ENCODE results near the gene LRRC75B.

The LRRC75B gene

DNA sequence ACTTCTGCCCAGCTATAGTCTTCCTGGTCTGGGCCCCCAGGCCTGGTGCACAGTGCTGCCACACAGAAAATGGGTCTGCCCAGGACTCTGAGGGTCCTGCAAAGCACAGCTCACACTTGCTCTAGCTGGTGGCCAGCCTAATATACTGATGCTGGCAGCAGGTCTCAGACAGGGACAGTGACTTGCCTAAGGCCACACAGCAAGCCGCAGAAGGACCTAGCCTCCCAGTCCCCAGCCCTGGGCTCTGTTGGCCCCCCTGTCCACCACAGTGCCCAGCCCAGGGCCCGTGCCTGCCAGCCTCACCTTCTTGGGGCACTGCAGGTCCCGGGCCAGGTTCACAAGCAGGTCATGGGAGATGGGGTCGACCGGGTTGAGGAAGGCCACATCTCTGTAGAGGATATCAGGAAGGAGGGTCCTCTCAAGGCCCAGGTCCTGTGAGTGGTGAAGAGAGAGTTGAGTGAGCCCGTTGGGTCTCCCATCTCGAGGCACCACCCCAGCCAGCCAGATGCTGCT is 3.3 kb downstream of the LRRC75B start:
- H3K4me1 ChIP-seq (ENCODE audit: control insufficient read depth, insufficient read depth, low read length) = no peaks in the 10 kb centered on the region
- no peak overlapping the region for H3K9ac ChIP-seq (ENCODE audit: low read depth, low read length)
- H3K36me3 ChIP-seq (ENCODE audit: control insufficient read depth, insufficient read depth, low read length) = peaks cover 12% of the 10 kb centered on the region
- H3K9me3 ChIP-seq (ENCODE audit: control insufficient read depth, insufficient read depth, low read length) = no peaks in the 10 kb centered on the region
- no peaks in the 10 kb centered on the region for H3K27me3 ChIP-seq (ENCODE audit: control insufficient read depth, insufficient read depth, low read length)
- H3K4me3 ChIP-seq (ENCODE audit: low read depth, low read length) = no peak overlapping the region

DNA sequence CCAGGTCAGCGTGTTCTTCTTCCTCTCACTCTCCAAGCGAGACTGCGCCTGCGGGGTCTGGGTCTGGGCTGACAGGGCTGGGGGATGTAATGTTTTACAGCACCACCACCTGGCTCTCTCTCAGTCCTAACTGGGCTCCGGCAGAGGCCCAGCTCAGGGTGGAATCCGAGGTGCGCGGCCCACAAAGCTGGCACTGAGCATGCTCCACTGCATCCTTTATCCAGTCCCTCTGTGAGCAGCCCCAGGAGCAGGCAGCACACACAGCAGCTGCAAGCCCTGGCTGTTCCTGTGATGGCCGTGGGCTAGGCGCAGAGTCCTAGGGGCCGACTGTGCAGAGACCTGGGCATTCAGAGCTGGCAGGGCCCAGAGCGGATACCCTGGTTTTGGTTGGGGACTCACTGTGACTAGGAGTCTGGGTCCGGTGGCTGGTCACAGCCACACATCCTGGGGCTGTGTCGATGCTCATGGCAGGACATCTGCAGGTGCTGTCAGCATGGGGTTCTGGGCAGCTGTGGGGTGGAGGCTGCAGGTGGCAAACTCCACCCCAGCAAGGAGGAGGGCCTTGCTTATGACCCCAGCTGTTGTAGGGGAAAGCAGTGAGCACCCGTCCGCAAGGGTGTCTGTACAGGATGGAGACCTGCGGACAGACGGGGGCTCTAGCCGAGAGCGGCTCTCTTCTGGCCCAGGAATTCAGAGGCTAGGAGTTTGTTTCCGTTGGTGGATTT is 4.0 kb downstream of the LRRC75B start:
- Histone ChIP-seq H3K9me3 (ENCODE audit: control insufficient read depth, insufficient read depth, low read length) (no peaks in the 10 kb centered on the region), H3K4me1 (ENCODE audit: control insufficient read depth, insufficient read depth, low read length) (no peaks in the 10 kb centered on the region), H3K4me3 (ENCODE audit: low read depth, low read length) (no peak overlapping the region), H3K36me3 (ENCODE audit: control insufficient read depth, insufficient read depth, low read length) (peaks cover 12% of the 10 kb centered on the region), H3K27me3 (ENCODE audit: control insufficient read depth, insufficient read depth, low read length) (no peaks in the 10 kb centered on the region), H3K9ac (ENCODE audit: low read depth, low read length) (no peak overlapping the region)

DNA sequence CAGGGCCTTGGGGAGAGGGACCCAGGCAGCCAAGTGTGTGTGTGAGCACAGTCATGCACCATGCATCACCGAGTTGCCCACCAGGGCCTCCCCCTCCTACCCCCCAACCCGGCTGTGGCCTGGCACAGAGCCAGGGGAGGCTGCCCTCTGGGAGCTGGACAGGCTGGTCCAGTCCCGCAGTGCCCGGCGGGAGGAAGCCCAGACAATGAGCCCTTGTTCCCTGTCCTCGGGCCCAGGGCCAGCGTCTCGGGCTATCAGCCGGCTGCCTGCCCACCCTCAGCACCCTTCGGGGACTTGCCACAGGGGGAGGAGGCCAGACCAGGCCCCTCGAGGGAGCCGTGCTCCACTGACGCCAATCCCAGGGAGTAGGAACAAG is 4.5 kb downstream of the LRRC75B start:
- Histone ChIP-seq H3K9ac (ENCODE audit: low read depth, low read length) (no peak overlapping the region), H3K4me3 (ENCODE audit: low read depth, low read length) (no peak overlapping the region), H3K36me3 (ENCODE audit: control insufficient read depth, insufficient read depth, low read length) (peaks cover 12% of the 10 kb centered on the region), H3K4me1 (ENCODE audit: control insufficient read depth, insufficient read depth, low read length) (no peaks in the 10 kb centered on the region), H3K9me3 (ENCODE audit: control insufficient read depth, insufficient read depth, low read length) (no peaks in the 10 kb centered on the region), H3K27me3 (ENCODE audit: control insufficient read depth, insufficient read depth, low read length) (no peaks in the 10 kb centered on the region)

DNA sequence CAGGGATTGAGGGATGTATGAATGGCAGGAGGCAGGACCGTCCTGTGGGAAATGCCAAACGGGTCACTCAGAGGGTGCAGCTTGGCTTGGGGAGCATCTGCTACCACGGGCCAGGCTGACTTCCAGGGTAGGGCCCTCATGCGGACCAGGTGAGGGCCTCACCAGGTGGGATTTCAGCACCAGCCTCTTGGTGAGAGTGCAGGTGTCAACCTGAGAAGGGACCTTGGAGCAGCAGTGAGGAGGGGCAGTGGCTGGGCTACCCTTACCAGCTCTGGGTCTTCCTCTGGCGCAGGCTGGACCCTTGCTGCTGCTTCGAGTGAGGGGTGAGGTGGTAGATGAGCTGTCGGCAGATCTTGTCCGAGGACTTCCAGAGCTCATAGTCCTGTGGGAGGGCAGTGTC is 4.9 kb downstream of the LRRC75B start:
- H3K4me3 ChIP-seq (ENCODE audit: low read depth, low read length) = no peak overlapping the region
- H3K9me3 ChIP-seq (ENCODE audit: control insufficient read depth, insufficient read depth, low read length) = no peaks in the 10 kb centered on the region
- H3K36me3 ChIP-seq (ENCODE audit: control insufficient read depth, insufficient read depth, low read length) = peaks cover 12% of the 10 kb centered on the region
- H3K9ac ChIP-seq (ENCODE audit: low read depth, low read length) = no peak overlapping the region
- no peaks in the 10 kb centered on the region for H3K4me1 ChIP-seq (ENCODE audit: control insufficient read depth, insufficient read depth, low read length)
- no peaks in the 10 kb centered on the region for H3K27me3 ChIP-seq (ENCODE audit: control insufficient read depth, insufficient read depth, low read length)

DNA sequence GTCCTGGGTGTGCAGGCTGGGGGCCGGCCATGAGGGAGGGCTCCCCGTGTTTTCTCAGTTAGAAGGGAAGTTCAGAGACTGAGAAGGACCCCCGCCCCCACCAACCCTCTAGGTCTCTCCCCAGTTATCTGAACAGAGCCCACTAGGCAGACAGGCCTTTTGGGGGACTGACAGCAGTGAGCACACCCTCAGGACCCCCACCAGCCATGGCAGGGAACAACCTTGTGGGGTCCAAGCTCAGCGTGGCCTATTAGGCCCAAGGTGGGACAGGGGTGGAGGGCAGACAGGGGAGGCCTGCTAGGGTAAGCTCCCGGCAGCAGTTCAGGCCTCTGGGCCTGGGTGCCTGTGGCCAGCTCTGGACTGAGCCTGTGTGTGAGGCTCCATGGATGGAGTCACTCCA is 5.6 kb downstream of the LRRC75B start:
- Histone ChIP-seq H3K9me3 (ENCODE audit: control insufficient read depth, insufficient read depth, low read length) (no peaks in the 10 kb centered on the region), H3K36me3 (ENCODE audit: control insufficient read depth, insufficient read depth, low read length) (peaks cover 12% of the 10 kb centered on the region), H3K9ac (ENCODE audit: low read depth, low read length) (no peak overlapping the region), H3K4me1 (ENCODE audit: control insufficient read depth, insufficient read depth, low read length) (no peaks in the 10 kb centered on the region), H3K27me3 (ENCODE audit: control insufficient read depth, insufficient read depth, low read length) (no peaks in the 10 kb centered on the region), H3K4me3 (ENCODE audit: low read depth, low read length) (no peak overlapping the region)

DNA sequence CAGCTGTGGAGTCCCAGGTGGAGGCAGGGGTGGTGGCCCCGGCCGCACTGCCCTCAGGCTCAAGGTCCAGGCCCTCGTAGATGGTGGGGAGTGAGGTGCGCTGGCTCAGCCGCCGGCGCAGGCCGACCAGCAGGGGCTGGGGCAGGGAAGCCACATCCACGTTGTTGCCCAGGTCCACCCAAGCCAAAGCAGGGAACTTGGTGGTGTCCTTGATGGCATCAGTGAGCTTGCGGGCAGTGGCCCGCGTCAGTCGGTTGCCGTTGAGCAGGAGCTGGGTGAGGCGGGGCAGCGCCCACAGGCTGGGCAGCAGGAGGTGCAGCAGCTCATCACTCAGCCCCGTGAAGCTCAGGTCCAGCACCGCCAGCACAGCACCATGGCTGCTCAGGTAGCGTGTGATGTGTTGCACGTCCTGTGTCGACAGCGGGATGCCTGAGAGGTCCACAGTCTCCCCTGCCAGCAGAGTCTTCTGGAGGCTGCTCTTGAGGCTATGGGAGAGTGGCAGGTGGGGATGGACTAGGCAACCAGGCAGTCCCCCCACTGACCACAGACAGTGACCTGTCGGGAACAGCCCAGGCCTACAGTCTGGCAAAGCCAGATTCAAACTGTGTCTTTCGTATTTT is 6.8 kb downstream of the LRRC75B start:
- no peak overlapping the region for H3K9ac ChIP-seq (ENCODE audit: low read depth, low read length)
- no peak overlapping the region for H3K4me3 ChIP-seq (ENCODE audit: low read depth, low read length)
- no peaks in the 10 kb centered on the region for H3K9me3 ChIP-seq (ENCODE audit: control insufficient read depth, insufficient read depth, low read length)
- H3K36me3 ChIP-seq (ENCODE audit: control insufficient read depth, insufficient read depth, low read length) = peaks cover 12% of the 10 kb centered on the region
- no peaks in the 10 kb centered on the region for H3K4me1 ChIP-seq (ENCODE audit: control insufficient read depth, insufficient read depth, low read length)
- H3K27me3 ChIP-seq (ENCODE audit: control insufficient read depth, insufficient read depth, low read length) = no peaks in the 10 kb centered on the region

DNA sequence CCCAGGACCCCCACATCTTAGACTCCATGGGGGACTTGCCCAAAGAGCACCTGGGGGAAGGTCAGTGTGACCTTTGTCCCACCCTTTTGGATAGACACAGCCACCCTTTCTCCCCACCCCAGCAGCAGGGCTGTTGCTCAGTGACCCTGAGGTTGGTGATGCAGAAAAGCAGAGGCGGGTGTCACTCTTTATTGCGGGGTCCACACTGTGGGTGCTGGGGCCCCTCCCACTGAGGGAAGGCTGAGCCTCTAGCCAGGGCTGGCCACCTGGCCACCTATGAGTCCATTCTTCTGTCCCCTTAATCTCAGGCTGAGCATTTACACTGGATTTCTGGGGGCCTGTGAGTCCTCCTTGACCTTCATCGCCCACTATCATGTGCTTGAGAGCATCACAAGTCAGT is 7.4 kb downstream of the LRRC75B start:
- no peaks in the 10 kb centered on the region for H3K27me3 ChIP-seq (ENCODE audit: control insufficient read depth, insufficient read depth, low read length)
- no peak overlapping the region for H3K9ac ChIP-seq (ENCODE audit: low read depth, low read length)
- no peaks in the 10 kb centered on the region for H3K4me1 ChIP-seq (ENCODE audit: control insufficient read depth, insufficient read depth, low read length)
- peaks cover 12% of the 10 kb centered on the region for H3K36me3 ChIP-seq (ENCODE audit: control insufficient read depth, insufficient read depth, low read length)
- no peaks in the 10 kb centered on the region for H3K9me3 ChIP-seq (ENCODE audit: control insufficient read depth, insufficient read depth, low read length)
- H3K4me3 ChIP-seq (ENCODE audit: low read depth, low read length) = no peak overlapping the region

DNA sequence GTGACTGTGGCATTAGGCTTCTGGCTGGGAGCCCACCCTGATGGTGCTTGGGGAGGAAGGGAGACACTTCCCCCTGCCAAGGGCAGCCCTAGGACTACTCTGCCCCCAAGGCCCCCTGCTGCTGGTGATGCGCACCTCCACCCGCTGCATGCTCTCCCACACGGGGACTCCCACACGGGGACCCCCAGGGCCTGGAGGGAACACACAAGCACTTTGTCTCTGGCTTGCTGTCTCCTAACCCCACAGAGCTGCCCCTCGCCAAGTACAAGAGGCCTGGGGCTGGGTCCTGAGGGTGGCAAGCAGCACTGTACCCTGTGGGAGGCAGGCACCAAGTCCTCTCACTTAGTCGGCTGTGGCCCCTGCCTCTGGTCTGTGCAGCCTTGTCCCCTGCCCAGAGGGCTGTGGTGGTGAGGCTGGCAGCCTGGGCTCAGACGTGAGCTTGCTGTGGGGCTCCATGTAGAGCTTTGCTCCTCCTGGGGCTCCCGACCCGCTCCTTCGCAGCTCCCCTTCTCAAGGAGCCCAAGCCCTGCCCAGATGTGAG is 7.9 kb downstream of the LRRC75B start:
- no peaks in the 10 kb centered on the region for H3K4me1 ChIP-seq (ENCODE audit: control insufficient read depth, insufficient read depth, low read length)
- H3K9ac ChIP-seq (ENCODE audit: low read depth, low read length) = no peak overlapping the region
- no peak overlapping the region for H3K4me3 ChIP-seq (ENCODE audit: low read depth, low read length)

DNA sequence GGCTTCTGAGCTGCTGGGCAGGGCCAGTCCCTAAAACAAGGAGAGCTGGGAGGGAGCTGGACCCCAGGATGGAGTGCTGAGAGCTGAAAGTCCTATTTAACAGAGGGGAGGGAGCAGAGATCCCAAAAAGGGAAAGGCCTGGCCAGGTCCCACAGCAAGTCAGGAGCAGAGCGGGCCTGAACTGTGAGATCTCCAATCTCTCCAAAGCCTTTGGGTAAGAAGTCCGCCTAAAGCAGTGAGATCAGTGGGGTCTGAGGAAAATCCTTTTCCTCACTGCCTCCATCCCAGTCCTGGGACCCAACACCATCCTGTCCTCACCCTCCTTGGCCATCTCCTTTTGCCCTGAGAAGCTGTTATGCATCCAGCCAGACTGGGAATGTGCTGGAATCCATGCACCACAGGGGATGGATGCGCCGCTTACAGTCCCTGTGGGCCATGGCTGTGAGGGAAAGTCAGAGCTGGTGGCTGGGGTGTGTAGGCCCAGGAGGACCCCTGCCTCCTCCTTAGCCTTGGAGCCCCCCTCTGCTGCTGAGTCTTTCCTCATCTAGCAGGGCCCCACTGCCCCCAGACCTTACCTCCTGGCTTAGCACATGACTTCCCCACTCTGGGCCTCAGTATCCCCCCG is 8.6 kb downstream of the LRRC75B start:
- Histone ChIP-seq H3K4me3 (ENCODE audit: low read depth, low read length) (no peak overlapping the region), H3K36me3 (ENCODE audit: control insufficient read depth, insufficient read depth, low read length) (peaks cover 12% of the 10 kb centered on the region), H3K4me1 (ENCODE audit: control insufficient read depth, insufficient read depth, low read length) (no peaks in the 10 kb centered on the region), H3K9me3 (ENCODE audit: control insufficient read depth, insufficient read depth, low read length) (no peaks in the 10 kb centered on the region), H3K27me3 (ENCODE audit: control insufficient read depth, insufficient read depth, low read length) (no peaks in the 10 kb centered on the region), H3K9ac (ENCODE audit: low read depth, low read length) (no peak overlapping the region)

More for the DNA sequence above, 7.9 kb downstream of the LRRC75B start:
- Histone ChIP-seq H3K36me3 (ENCODE audit: control insufficient read depth, insufficient read depth, low read length) (peaks cover 12% of the 10 kb centered on the region), H3K9me3 (ENCODE audit: control insufficient read depth, insufficient read depth, low read length) (no peaks in the 10 kb centered on the region), H3K27me3 (ENCODE audit: control insufficient read depth, insufficient read depth, low read length) (no peaks in the 10 kb centered on the region)

DNA sequence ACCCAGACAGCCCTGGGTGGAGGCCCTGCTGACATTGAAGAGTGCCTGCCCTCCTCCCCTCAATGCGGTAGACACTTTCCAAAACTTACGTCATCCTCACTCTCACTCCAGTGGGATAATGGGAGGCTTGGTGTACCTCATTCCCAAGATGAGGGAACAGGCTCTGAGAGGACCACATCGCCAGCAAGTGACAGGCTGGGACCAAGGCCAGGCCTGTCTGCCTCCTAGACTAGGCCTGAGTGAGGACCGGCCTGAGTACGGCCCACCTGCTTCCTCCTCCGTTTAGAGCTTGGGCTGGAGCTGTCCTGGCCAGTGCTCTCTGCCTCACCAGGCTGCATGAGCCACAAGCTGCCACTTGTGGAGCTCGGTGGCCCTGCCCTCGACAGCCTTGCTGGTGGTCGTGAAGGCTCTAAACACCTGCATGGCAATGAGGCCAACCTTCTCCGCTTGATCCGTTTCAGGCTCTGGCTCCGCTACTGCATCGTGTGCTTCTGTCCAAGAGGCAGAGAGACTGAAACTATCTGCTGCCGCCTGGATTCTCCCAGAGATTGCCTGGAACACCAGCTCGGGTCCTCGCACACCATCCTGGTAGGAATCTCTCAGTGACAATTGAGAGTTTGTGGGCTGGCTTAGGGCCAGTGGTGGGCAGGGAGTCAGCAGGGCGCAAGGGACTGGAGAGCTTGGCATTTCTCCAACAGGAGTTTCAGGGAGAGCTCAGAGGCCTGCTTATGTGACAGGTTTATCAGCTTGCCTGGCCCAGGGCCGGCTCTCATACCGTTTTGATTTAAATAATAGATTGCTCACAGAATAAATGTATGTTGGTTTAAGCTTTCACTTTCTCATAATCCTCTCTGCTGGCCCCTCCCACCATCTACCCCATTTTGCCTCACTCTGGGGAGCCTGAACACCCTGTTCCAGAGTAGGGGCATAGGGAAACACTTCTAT is 9.4 kb downstream of the LRRC75B start:
- Histone ChIP-seq H3K9ac (ENCODE audit: low read depth, low read length) (no peak overlapping the region), H3K4me1 (ENCODE audit: control insufficient read depth, insufficient read depth, low read length) (no peaks in the 10 kb centered on the region), H3K36me3 (ENCODE audit: control insufficient read depth, insufficient read depth, low read length) (peaks cover 10% of the 10 kb centered on the region), H3K4me3 (ENCODE audit: low read depth, low read length) (no peak overlapping the region), H3K27me3 (ENCODE audit: control insufficient read depth, insufficient read depth, low read length) (no peaks in the 10 kb centered on the region), H3K9me3 (ENCODE audit: control insufficient read depth, insufficient read depth, low read length) (no peaks in the 10 kb centered on the region)

Data from iPS-15b (cell line).